ENCODE measurements around the gene B4GALNT4. TPM values are rescaled to one million over a fixed set of nuclear protein-coding genes. Genes with fewer than 3 reads are reported as not detected.

Gene B4GALNT4
- total RNA-seq, 4 donors from 2014 or later, result 3.2 to 10.6 (median 4.8) TPM

Other genes starting within 250 kb of the B4GALNT4 start
- not detected for gene SCGB1C1, start 176.4 kb upstream of the B4GALNT4 start, total RNA-seq
- 10 to 100 TPM; 25.3 to 39.4 (median 27.6) TPM for gene BET1L, start 162.1 kb upstream of the B4GALNT4 start, total RNA-seq
- gene RIC8A, start 161.8 kb upstream of the B4GALNT4 start, total RNA-seq, result 100 to 1,000 TPM in 3 of 4 donors, 10 to 100 TPM in 1; 78.2 to 169 (median 135) TPM
- gene SIRT3, start 133.2 kb upstream of the B4GALNT4 start, total RNA-seq, result 10 to 100 TPM; 12.7 to 24.1 (median 17.3) TPM
- 100 to 1,000 TPM in 1 of 4 donors, 10 to 100 TPM in 3; 85.8 to 114 (median 93.5) TPM for gene PSMD13, start 132.5 kb upstream of the B4GALNT4 start, total RNA-seq
- gene NLRP6, start 91.1 kb upstream of the B4GALNT4 start, total RNA-seq, result 1 to 10 TPM in 1 of 4 donors, under 1 TPM in 1, not detected in 2; 0.23 to 1.9 TPM
- gene PGGHG, start 80.4 kb upstream of the B4GALNT4 start, total RNA-seq, result 10 to 100 TPM in 2 of 4 donors, 1 to 10 TPM in 2; 8.5 to 35.3 (median 15.5) TPM
- gene IFITM5, start 70.0 kb upstream of the B4GALNT4 start, total RNA-seq, result not detected
- gene IFITM2, start 61.7 kb upstream of the B4GALNT4 start, total RNA-seq, result 100 to 1,000 TPM in 3 of 4 donors, 10 to 100 TPM in 1; 89.3 to 183 (median 126) TPM
- gene IFITM1, start 55.5 kb upstream of the B4GALNT4 start, total RNA-seq, result 100 to 1,000 TPM in 3 of 4 donors, 10 to 100 TPM in 1; 29.9 to 138 (median 112) TPM
- 100 to 1,000 TPM; 219 to 467 (median 305) TPM for gene IFITM3, start 48.6 kb upstream of the B4GALNT4 start, total RNA-seq
- 10 to 100 TPM in 1 of 4 donors, 1 to 10 TPM in 2, under 1 TPM in 1; 0.67 to 14.3 (median 2.3) TPM for gene PKP3, start 24.7 kb downstream of the B4GALNT4 start, total RNA-seq
- gene SIGIRR, start 45.5 kb downstream of the B4GALNT4 start, total RNA-seq, result 10 to 100 TPM; 37.4 to 49.5 (median 44.8) TPM
- gene ANO9, start 72.5 kb downstream of the B4GALNT4 start, total RNA-seq, result under 1 TPM in 3 of 4 donors, not detected in 1; 0.22 to 0.94 (median 0.47) TPM
- gene PTDSS2, start 80.8 kb downstream of the B4GALNT4 start, total RNA-seq, result 10 to 100 TPM; 23.4 to 55.9 (median 43.1) TPM
- gene RNH1, start 137.7 kb downstream of the B4GALNT4 start, total RNA-seq, result 100 to 1,000 TPM; 243 to 354 (median 264) TPM
- 10 to 100 TPM; 41.1 to 68.0 (median 53.8) TPM for gene HRAS, start 166.1 kb downstream of the B4GALNT4 start, total RNA-seq
- under 1 TPM in 3 of 4 donors, not detected in 1; 0.13 to 0.69 (median 0.20) TPM for gene LRRC56, start 168.0 kb downstream of the B4GALNT4 start, total RNA-seq
- gene LMNTD2, start 191.2 kb downstream of the B4GALNT4 start, total RNA-seq, result 1 to 10 TPM in 3 of 4 donors, under 1 TPM in 1; 0.81 to 2.1 (median 1.1) TPM
- 10 to 100 TPM in 2 of 4 donors, 1 to 10 TPM in 2; 3.4 to 12.5 (median 8.6) TPM for gene RASSF7, start 191.5 kb downstream of the B4GALNT4 start, total RNA-seq
- gene PHRF1, start 207.0 kb downstream of the B4GALNT4 start, total RNA-seq, result 10 to 100 TPM; 18.0 to 28.0 (median 25.1) TPM
- gene IRF7, start 246.5 kb downstream of the B4GALNT4 start, total RNA-seq, result 10 to 100 TPM in 3 of 4 donors, 1 to 10 TPM in 1; 5.4 to 25.4 (median 13.9) TPM